Measurements from ENCODE around the gene GAS7. TPM values are rescaled to one million over a fixed set of nuclear protein-coding genes. Genes with fewer than 3 reads are reported as not detected.

The GAS7 gene
- total and polyA plus RNA-seq, 10 of the 15 experiments (the other 5 are each of a cell fraction or from before 2014, with no cell fraction given), result 2.3 to 53.4 (median 24.0) TPM

DNA sequence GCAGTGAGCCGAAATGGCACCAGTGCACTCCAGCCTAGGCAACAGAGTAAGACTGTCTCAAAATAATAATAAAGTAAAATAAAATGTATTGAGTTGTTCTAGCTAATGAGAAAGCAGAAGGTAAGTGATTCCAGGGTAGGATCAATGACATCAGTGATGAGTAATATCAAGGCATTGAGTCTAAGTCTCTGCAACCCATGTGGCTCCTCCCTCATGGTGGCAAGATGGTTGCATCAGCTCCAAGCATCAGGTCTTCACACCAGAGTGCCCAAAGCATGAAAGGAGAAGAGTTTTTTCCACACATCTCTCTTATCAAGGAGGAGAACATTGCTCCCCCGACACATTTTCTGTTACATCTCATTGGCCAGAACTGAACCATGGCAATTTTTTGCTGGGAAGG is 34.8 kb upstream of the GAS7 start (continued):
- TF ChIP-seq, protein P1, sequence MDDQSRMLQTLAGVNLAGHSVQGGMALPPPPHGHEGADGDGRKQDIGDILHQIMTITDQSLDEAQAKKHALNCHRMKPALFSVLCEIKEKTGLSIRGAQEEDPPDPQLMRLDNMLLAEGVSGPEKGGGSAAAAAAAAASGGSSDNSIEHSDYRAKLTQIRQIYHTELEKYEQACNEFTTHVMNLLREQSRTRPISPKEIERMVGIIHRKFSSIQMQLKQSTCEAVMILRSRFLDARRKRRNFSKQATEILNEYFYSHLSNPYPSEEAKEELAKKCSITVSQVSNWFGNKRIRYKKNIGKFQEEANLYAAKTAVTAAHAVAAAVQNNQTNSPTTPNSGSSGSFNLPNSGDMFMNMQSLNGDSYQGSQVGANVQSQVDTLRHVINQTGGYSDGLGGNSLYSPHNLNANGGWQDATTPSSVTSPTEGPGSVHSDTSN (IDR thresholded peaks at IDR 0.05; ENCODE audit: insufficient replicate concordance, low read depth, low read length), result no peak

DNA sequence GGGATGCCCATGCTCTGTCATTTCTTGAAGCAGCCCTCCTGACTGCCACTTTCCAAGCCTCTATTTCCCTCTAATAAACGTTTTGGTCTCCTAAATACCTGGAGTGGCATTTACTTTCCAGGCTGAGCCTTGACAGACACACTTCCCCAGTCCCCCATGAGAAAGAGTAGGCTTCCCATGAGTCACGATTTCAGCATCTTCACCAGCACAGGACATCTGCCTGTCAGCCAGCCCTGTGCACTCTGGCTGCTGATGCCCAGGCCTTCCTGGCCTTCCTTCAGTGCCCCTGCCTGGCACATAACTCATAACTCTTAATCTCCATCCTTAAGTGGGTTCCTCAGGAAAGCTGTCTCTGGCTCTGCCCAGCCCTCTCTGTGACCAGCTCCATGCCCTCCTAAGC is 30.8 kb upstream of the GAS7 start:
- no peak overlapping the region for H3K4me2 ChIP-seq (ENCODE audit: control insufficient read depth, insufficient read depth)
- no peak overlapping the region for H3K9ac ChIP-seq (ENCODE audit: control insufficient read depth, insufficient read depth, low read length)
- ChIA-PET SMC1A (ENCODE audit: uncharacterized antibody, unreplicated experiment) (no interaction called here), POLR2A (no interaction called here), CTCF (interaction anchor here (1.6 kb wide), 1 partner anchor 304 kb away, joined by 6 read pairs; no protein-coding TSS in a partner anchor), RAD21 (ENCODE audit: unreplicated experiment) (no interaction called here)
- no peak overlapping the region for H2AFZ ChIP-seq (ENCODE audit: control insufficient read depth, low read depth, low read length)
- no peak overlapping the region for H3K27ac ChIP-seq (ENCODE audit: control insufficient read depth, insufficient read depth)
- H3K79me2 ChIP-seq (ENCODE audit: control insufficient read depth, insufficient read depth, low read length), result no peaks in the 10 kb centered on the region
- no peaks in the 10 kb centered on the region for H3K36me3 ChIP-seq (ENCODE audit: control insufficient read depth in 2 of 2, insufficient read depth in 2 of 2, low read length in 1 of 2)
- BruUV-seq (replicated peaks), result no TSS peak
- H4K20me1 ChIP-seq (ENCODE audit: control insufficient read depth, insufficient read depth), result no peaks in the 10 kb centered on the region
- H3K9me3 ChIP-seq (replicated peaks; ENCODE audit: control insufficient read depth, insufficient read depth, low read length), result no peaks in the 10 kb centered on the region; the same call in 1 of the 3 replicates
- no peaks in the 10 kb centered on the region; the same call in 1 of the 2 replicates for H3K4me1 ChIP-seq (ENCODE audit: control insufficient read depth, insufficient read depth, low read length)
- intact Hi-C loops (cut with micrococcal nuclease; ENCODE audit: unreplicated experiment) (no loop called here), in situ Hi-C loops (cut with MboI) (loop anchor here (5.0 kb wide), 1 partner anchor 262 kb away; no protein-coding TSS in a partner anchor)
- no peak for ATAC-seq
- DNase-seq (ENCODE audit: low read depth, low spot score), result no peak
- H3K27me3 ChIP-seq (replicated peaks in 1 of 2; ENCODE audit: control insufficient read depth in 2 of 2, insufficient read depth in 2 of 2, low read length in 1 of 2), result no peaks in the 10 kb centered on the region
- 38% methylated on average over 2 of the region's 2 CpGs for WGBS (ENCODE audit: insufficient coverage, insufficient replicate concordance, low lambda C conversion rate, missing lambda C conversion rate)
- no peak overlapping the region for H3K4me3 ChIP-seq
- no peak for TF ChIP-seq EED (IDR thresholded peaks at IDR 0.05; ENCODE audit: low read depth)
- no peak for TF ChIP-seq ZNF274 (IDR thresholded peaks at IDR 0.05; ENCODE audit: insufficient read depth, insufficient read length)
- no peak for FAIRE-seq
